Skeletal muscle cell (primary cell): Measurements from ENCODE around the gene GSDME.
"Not testable (repeated sequence)": the region's sequence is repeated elsewhere in the genome, so short reads cannot be mapped to it uniquely, and the experiment has no call there.

ENCODE experiments used
- DNase-seq: peaks from one replicate; pipeline ENCODE4 v3.0.0-alpha.2; 2010; ENCODE audit warnings: low read depth
- H3K4me3 ChIP-seq: 2 replicates; pipeline ENCODE4 v1.5.1; 2011; ENCODE audit warnings: low read depth, mild to moderate bottlenecking, control low read depth, low read length, moderate library complexity

Gene GSDME

DNA sequence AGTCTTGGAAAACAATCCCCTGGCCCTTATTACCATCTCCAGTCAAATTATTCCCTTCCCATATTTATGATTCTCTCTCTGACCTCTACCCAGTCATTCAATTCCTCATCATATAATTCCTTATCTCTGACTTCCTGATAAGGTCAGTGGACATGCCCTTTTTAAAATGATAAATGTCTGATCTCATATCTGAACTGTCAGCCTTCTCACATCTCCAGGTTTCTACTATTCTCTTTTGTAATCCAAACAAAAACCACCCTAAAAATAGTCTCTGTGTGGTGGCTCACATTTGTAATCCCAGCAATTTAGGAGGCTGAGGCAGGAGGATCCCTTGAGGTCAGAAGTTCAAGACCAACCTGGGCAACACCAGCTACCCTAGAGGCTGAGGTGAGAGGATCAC, 11.9 kb downstream of the GSDME start:
- DNase-seq: no peak
- H3K4me3 ChIP-seq: no peak overlapping the region

DNA sequence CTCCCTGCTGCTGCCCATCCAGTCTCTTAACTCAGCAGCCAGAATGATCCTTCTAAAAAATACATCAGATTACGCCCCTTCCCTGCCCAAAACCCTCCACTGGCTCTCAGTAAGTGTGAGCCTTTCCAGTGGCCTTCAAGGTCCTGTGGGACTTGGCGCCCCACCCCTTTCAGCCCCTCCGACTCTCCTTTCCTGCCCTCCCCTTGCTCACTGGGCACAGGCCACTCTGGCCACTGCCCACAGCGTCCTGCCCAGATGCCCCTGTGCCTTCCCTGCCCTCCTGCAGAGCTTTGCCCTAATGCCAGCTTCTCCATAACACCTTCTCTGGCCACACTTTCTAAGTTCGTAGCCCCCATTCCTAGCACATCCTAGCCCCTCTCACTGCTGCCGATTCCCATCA, 13.8 kb downstream of the GSDME start:
- DNase-seq: no peak
- no peak overlapping the region for H3K4me3 ChIP-seq

DNA sequence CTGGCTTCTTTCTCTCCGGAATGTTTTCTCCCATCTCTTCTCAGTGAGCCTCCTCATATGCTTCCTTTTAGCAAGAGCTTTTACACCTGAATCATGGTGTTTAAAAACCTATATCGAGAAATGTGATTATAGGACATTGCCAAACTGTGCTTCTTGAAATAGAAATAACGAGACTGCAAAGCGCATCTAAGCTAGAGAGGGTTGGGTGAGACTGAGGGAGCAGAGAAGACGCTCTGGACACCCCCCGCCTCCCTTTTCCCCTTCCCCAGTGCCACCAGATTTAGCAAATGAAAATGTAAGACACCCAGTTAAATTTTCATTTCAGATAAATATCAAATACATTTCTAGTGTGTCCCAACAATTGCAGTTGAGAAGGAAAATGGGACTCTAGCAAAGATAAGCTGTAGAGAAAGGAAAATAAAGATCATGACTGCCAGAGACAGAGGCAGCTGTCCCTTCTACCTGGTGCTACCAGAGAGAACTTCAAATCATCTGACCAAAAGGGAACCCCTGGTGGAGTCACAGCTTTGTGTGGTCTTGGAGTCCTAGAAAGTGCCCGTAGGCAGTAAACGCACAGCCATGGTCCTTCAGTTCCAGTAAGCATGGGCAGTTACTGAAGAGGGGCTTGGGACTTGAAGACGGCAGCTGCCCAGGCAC, 14.6 kb downstream of the GSDME start:
- H3K4me3 ChIP-seq: no peak overlapping the region

DNA sequence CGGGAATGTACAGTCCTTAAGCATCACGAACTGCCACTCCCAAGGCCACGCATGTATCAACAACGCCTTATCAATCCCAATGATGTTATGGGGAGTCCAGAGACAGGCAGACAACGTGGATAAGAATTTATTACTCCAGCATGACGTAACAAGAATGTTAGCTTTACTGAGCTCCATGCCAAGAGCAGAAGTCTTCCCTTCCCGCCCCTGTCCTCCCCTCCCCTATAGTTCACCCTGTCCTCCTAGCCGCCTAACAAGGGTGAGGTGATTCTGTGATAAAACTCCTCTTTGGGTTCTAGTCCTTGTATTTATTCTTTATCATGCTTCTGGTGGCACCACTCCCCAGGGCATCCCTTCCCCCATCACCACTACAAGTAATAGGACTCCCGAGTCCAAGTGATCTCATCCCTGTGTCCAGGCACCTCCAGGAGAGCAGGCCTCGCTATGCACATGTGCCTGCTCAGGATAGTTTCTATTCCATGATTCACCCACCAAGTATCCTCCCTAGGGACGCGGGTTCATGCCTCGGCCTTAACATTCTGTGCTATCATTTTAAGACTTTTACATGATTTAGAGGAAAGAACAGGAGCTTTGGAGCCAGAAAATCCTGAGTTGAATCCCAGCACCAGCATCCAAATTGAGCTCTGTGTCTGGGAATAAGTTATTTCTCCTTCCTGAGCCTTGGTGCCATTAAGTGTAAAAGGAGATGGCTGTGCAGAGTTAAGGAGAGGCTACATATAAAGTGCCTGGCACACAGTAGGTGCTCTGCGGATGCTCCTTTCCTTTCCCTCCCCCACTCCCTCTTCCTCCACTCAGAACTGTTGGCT, 15.4 kb downstream of the GSDME start:
- no peak for DNase-seq
- no peak overlapping the region for H3K4me3 ChIP-seq

More for the DNA sequence above, 14.6 kb downstream of the GSDME start:
- no peak for DNase-seq

DNA sequence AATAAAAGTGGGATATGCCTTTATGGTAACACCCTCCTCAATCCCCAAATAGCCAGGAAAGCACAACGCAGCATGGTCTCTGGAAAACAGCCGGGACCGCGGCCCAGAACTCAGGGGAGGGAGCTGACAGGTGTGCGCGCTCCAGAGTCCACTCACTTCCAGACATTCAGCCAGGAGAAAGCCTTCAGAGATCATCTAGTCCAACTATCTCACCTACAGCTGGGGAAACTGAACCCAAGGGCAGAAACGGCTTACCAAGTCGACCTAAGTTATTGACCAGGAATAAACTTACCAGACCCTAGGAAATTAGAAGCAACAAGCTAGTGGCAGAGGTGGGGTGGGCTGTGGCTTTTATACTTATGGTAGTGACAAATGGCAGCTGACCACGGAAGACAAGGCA, 16.4 kb downstream of the GSDME start:
- no peak for DNase-seq
- H3K4me3 ChIP-seq: no peak overlapping the region

DNA sequence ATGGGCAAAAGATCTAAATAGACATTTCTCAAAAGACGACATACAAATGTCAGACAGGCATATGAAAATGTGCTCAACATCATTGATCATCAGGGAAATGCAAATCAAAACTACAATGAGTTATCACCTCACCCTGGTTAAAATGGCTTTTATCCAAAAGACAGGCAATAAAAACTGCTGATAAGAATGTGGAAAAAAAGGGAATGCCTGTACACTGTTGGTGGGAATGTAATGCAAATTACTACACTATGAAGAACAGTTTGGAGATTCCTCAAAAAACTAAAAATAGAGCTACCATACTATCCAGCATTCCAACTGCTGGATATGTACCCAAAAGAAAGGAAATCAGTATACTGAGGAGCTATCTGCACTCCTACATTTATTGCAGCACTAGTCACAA, 18.0 kb downstream of the GSDME start:
- H3K4me3 ChIP-seq: no peak overlapping the region
- no peak for DNase-seq

DNA sequence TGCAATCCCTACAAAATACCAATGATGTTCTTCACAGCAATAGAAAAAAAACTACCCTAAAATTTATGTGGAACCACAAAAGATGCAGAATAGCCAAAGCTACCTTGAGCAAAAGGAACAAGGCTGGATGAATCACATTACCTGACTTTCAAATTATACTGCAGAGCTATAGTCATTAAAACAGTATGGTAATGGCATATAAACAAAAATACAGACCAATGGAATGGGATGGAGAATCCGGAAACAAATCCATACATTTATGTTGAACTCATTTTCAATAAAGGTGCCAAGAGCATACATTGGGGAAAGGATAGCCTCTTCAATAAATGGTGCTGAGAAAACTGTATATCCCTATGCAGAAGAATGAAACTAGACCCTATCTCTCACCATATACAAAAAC, 18.7 kb downstream of the GSDME start:
- H3K4me3 ChIP-seq: no peak overlapping the region
- DNase-seq: no peak

DNA sequence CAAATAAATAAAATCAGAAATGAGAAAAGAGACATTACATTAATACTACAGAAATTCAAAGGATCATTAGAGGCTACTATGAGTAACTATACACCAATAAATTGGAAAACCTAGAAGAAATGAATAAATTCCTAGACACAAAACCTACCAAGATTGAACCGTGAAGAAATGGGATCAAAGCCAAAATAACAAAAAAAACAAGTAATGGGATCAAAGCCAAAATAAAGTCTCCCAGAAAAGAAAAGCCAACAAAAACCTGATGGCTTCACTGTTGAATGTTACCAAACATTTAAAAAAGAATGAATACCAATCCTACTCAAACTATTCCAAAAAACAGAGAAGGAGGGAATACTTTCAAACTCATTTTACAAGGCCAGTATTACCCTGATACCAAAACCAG, 20.0 kb downstream of the GSDME start:
- no peak for DNase-seq
- no peak overlapping the region for H3K4me3 ChIP-seq

DNA sequence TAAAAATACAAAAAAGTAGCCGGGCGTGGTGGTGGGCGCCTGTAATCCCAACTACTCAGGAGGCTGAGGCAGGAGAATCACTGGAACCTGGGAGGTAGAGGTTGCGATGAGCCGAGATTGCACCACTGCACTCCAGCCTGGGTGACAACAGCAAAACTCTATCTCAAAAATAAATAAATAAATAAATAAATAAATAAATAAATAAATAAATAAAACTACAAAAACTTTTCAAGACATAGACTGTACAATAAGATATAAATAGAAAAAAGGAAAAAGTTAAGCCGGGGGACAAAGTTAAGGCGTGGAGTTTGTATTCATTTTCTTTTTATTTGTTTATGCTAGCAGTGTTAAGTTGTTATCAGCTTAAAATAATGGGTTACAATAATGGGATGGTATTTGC, 21.7 kb downstream of the GSDME start:
- DNase-seq, H3K4me3 ChIP-seq: not testable (repeated sequence)

DNA sequence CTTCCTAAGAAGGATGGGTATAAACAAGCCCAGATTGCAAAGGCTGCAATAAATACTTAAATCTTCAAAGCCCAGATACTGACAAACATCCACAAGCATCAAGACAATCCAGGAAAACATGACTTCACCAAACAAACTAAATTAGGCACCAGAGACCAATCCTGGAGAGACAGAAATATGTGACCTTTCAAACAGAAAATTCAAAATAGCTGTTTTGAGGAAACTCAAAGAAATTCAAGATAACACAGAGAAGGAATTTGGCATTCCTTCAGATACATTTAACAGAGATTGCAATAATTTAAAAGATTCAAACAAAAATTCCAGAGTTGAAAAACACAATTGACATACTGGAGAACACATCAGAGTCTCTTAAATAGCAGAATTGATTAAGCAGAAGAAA, 23.0 kb downstream of the GSDME start:
- H3K4me3 ChIP-seq: no peak overlapping the region
- DNase-seq: no peak

DNA sequence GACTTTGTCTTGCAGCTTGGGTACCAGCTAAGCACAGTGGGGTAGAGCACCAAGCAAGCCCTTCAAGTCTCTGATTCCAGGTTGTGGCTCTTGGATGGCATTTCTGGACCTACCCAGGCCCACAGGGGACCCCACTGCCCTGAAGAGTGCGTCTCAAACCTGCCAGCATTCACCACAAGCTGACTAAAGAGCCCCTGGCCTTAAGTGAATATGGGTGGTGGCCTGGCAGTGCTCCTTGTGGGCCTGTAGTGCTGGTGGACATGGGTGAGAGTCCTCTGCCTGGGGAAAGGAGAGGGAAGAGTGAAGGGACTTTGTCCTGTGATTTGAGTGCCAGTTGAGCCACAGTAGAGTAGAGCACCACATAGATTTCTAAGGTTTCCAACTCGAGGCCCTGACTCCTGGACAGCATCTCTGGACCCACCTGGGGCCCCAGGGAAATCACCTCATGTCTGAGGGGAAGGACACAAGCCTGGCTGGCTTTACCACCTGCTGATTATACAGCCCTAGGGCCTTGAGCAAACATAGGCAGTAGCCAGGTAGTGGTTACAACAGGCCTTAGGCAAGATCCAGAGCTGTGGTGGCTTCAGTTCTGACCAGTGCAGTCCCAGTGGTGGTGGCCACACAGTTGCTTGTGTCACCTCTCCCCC, 23.7 kb downstream of the GSDME start:
- no peak for DNase-seq
- no peak overlapping the region for H3K4me3 ChIP-seq

DNA sequence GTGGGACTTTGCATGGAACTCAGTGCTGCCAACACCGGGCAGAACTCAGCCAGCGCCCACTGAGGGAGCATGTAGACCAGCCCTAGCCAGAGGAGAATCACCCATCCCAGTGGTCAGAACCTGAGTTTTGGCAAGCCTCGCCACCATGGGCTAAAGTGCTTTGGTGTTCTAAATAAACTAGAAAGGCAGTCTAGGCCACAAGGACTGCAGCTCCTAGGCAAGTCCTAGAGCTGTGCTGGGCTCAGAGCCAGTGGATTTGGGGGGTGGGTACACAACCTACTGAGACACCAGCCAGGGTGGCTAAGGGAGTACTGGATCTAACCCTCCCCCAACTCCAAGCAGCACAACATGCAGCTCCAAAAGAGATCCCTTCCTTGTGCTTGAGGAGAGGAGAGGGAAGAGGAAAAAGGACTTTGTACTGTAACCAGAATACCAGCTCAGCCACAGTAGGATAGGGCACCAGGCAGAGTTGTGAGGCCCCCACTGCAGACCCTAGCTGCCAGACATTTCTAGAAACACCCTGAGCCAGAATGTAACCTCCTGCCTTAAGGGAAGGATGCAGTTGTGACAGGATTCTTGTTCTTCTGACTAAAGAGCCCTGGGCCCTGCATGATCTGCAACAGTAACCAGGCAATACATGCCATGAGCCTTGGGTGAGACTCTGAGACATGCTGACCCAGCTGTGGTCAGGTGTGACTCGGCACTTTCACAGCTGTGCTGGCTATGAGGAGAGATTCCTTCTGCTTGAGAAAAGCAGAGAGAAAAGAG, 24.4 kb downstream of the GSDME start:
- H3K4me3 ChIP-seq: no peak overlapping the region
- peak; percentile 65 for DNase-seq

DNA sequence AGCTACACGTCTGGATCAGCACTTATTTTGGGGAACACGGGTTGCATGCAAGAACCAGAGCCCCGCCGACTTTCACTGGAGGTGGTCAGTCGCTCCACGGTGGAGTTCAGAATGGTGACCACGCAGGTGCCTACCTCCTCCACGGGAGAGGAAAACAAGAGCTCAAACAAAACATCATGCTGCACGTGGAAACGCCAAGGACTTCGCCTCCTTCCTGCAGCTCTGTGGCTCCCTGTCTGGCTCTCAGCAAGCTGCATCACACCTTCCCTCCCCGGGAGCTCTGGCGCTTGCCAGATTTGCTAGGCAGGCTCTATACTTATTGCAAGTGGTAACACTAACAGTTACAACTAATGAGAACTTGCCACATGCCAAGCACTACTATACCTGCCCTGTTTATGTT, 26.0 kb downstream of the GSDME start:
- no peak for DNase-seq
- no peak overlapping the region for H3K4me3 ChIP-seq

DNA sequence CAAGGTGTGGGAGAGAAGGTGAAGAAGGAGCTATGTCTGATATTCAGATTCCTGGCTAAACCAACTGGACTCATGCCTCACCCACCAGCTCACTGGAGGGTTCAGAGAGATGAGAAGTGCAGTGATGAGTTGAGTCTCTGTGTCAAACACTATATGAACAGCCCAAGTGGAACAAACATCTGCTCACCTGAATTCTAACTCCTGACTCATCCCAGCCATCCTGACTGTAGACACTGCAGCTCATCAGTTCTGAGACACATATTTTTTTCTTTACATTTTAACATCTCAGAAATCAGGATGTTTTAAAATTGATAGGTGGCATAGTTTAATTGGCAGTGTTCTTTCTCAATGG, 27.3 kb downstream of the GSDME start:
- DNase-seq: no peak
- no peak overlapping the region for H3K4me3 ChIP-seq

DNA sequence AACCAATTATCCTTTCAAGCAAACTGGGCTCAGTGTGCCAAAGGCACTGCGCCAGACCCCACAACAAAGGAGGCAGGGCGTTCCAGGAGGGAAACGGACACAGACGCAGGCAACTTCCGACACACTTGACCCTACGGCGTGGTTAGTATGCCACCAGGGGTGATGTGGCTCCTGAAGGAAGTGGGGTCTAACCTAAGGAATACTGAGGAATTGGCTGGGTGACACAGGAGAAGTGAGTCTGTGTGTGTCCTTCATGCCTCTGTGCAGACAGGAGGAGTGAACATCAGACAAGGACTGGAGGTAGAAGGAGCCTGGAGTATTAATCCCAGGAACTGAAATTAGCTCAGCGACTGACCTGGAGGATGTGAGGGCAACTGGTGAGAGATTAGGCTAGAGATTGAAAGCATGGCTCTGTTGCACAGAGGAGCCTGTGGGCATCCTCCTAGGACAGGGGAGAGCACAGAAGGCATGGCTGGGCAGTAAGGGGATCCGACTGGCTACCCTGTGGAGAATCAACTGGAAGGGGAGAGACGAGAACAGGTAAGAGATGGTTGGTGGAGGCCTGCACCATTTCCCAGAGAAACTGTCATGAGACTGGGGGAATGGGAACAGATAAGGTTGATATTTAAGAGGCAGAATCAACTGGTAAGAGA, 27.8 kb downstream of the GSDME start:
- DNase-seq: no peak
- no peak overlapping the region for H3K4me3 ChIP-seq

DNA sequence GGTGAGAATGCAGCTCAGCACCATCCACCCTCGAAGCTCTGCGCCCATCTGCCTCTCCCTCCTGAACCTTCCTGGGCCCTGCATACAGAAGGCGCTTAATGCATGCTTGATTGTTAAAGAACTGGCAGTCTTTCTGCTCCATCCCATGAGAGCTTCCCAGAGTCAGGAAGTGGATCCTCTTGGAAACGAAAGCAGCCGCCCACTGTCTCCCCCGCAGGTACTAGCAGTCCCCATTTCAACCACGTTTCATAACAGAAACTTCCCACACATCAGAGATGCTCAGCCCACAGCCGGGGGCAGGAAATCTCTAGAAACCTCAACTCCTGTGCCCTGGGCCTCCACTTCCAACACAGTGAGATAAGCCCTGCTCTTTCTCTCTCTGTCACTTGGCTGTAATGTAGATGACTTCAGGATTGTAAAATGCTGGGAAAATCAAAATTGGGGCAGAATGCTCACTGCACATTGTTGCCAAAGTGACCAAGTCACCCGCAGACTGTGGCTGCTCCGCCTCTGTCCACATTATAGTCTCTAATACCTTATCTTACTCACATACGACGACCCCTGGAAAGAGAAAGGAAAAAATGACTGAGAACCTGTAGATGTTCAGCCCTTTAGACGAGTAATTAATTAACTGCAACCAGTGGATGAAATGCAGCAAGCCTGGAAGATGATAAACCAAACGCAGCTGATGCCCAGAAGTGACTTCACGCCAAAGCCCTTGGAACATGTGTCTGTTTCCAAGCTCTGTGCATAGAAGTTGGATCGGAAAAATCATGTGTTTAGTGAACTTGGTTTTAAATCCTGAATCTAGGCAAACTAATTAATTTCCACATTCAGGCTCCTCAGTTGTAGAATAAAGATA, 28.5 kb downstream of the GSDME start:
- H3K4me3 ChIP-seq: no peak overlapping the region
- DNase-seq: no peak

DNA sequence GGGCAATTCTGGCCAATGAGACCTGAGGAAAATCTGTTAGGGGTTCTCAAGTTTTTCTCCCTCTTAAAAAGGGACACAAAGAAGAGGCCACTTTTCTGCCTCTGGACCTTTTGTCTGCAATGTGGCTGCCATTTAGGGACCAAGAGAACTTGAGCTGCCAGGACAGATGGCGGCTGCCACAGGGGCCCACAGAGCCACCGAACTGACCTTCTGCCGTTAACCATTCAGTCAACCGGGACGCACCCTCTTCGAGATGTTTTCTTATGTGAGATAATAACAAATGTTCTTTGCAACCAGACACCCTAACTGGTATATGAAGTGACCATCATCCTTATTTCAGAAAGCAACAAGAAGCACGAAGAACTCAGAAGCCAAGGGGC, 29.2 kb downstream of the GSDME start:
- no peak overlapping the region for H3K4me3 ChIP-seq
- no peak for DNase-seq

DNA sequence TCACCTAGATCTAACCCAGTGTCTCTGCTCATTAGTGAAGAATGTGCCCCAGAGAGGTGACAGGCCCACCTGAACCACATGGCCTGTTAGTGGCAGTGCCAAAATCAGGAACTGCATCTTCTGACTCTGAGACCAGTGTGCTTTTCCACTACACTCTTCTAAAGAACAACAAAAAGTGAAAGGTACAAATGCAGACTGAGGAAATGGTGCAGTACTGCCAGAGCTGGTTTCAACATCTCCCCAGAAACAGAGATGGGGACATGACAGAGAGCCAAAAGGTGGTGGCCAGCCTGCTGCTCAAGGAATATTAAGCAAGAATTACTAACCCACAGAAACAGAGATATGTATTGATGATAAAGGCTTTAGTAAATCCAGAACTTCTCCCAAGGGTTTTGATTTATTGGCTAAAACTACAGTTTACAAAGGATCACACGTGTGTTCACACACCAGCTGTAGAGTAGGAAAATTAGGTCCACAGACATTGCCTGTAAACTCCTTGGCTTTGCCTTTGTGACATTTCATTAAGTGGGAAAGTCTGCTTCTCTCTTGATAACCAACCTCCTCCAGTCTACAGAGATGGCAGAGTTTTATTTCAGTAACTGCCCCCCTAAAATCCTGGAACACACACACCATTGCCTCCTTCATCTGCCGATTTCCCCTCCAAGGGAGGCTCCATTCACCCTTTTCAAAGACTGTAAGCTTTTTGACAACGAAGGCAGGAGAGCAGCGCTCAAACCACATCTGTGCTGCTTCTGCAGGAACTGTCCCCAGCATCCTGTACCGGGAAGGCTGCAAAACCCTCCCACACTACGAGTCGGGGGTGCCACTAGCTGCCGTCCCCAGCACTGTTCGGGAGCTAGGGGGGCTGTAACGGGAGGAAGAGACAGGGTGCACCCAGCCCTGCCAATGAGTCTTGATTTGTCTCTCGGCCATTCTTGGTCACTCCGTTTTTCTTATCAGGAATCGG, 29.8 kb downstream of the GSDME start:
- no peak for DNase-seq

More for the DNA sequence above, 29.8 kb downstream of the GSDME start:
- no peak overlapping the region for H3K4me3 ChIP-seq
